ENCODE measurements around the gene ADIPOQ.
"Not testable (repeated sequence)": the region's sequence is repeated elsewhere in the genome, so short reads cannot be mapped to it uniquely, and the experiment has no call there.

ADIPOQ gene

DNA sequence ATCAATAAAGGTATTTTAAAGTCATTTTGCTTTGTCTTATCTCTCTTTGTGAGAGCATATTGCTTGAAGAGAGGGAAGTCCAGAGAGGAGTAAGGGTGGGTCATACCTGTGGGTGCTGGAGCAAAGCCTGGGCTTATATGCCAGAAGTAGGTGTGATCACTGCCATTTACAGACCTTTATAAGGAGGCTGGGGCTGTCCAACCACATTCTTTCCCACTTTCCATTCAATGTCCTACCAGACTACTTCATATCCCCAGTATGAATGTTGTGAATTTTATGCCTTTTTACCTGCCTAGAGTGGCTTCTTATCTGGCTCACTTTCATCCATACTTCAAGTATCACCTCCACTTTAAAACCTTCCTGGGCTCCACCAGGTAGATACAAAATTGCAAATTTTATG lies 48.4 kb downstream of the ADIPOQ start:
- no peak for DNase-seq (ENCODE audit: low read depth)
- TF ChIP-seq CTCF (conservative IDR thresholded peaks at IDR 0.05; ENCODE audit: low read length): no peak
- H3K4me3 ChIP-seq (ENCODE audit: low read length): no peak overlapping the region

- not testable (repeated sequence) for H3K4me3 ChIP-seq (ENCODE audit: low read length); DNase-seq (ENCODE audit: low read depth)
Measured at GRCh38 chr3:186893071-186893470, 50.6 kb downstream of the ADIPOQ start.

GRCh38 chr3:186895406-186895805 lies 52.9 kb downstream of the ADIPOQ start:
- no peak overlapping the region for H3K4me3 ChIP-seq (ENCODE audit: low read length)
- DNase-seq (ENCODE audit: low read depth): no peak
- no peak for TF ChIP-seq CTCF (conservative IDR thresholded peaks at IDR 0.05; ENCODE audit: low read length)

DNA sequence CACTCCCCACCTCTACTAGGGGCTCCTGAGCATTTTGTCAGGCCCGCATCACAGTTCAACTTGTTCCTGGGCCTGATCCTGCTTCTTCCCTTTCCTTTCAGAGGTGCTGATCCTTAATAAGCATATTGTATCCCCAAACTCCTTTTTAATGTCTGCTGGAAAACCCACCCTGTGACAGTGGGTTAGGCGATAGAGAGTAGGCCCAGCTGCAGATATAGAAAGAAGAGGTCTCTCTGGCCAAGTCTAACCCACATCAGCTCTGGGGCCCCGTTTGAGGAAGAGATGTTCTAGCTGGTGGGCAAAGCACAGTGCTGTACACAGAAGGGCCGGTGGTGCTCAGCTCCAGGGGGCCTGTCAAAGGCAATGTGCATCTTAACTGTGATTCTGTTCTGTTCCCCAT lies 53.5 kb downstream of the ADIPOQ start:
- H3K4me3 ChIP-seq (ENCODE audit: low read length): no peak overlapping the region
- TF ChIP-seq CTCF (conservative IDR thresholded peaks at IDR 0.05; ENCODE audit: low read length): no peak
- DNase-seq (ENCODE audit: low read depth): no peak

- TF ChIP-seq CTCF (conservative IDR thresholded peaks at IDR 0.05; ENCODE audit: low read length): no peak
- H3K4me3 ChIP-seq (ENCODE audit: low read length): no peak overlapping the region
- DNase-seq (ENCODE audit: low read depth): no peak
Measured at GRCh38 chr3:186896875-186897274, 54.4 kb downstream of the ADIPOQ start.

DNA sequence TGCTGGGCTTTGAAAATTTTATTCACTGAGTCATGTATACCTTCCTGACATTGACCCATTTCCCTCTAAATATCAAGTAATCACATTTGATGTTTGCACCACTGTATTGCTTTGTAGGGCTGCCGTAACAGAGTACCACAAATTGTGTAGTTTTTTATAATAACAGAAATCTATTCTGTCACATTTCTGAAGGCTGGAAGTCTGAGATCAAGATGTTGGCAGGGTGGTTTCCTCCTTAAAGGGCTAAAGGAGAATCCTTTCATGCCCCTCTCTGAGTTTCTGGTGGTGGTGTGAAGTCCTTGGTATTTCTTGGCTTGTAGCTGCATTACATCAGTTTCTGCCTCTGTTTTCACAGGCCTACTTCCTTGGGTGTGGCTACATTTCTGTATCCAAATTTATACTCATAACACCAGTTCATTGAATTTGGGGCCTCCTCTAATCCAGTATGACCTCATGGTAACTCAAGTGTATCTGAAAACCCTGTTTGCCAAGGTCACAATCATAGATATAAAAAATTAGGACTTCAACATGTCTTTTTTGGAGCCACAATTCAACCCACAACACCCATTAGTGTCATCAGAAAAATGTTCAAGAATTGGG lies 58.7 kb downstream of the ADIPOQ start:
- H3K4me3 ChIP-seq (ENCODE audit: low read length): no peak overlapping the region
- peak; percentile 17 for DNase-seq (ENCODE audit: low read depth)
- no peak for TF ChIP-seq CTCF (conservative IDR thresholded peaks at IDR 0.05; ENCODE audit: low read length)

DNA sequence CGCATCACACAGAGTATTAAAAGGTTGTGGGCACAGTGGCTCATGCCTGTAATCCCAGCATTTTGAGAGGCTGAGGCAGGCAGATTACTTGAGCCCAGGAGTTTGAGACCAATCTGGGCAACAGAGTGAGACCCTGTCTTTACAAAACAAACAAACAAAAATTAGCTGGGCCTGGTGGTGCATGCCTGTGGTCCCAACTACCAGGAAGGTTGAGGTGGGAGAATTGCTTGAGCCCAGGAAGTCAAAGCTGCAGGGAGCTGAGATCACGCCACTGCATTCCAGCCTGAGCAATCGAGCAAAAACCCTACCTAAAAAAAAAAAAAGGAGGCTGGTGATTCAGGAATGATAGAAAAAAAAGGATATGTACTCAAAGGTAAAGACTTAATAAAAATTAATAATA lies 59.6 kb downstream of the ADIPOQ start:
- H3K4me3 ChIP-seq (ENCODE audit: low read length): no peak overlapping the region
- no peak for TF ChIP-seq CTCF (conservative IDR thresholded peaks at IDR 0.05; ENCODE audit: low read length)
- no peak for DNase-seq (ENCODE audit: low read depth)

DNA sequence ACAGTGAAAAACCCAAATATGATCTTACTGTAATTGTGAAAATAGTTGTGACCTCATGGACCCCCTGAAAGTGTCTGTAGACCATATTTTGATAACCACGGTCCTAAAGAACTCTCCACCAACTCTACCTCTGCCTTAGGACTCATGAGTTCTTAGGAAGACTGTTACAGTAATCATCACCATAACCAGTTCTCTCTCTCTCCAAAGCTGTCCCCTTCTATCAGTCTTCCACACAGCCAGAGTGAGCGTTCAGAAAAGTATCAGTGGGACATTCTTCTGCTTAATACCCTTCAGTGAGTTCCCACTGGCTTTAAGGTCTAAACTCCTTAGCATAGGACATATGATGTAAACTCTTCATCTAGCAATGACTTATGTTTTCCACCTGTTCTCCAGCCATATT lies 60.2 kb downstream of the ADIPOQ start:
- DNase-seq (ENCODE audit: low read depth): no peak
- TF ChIP-seq CTCF (conservative IDR thresholded peaks at IDR 0.05; ENCODE audit: low read length): no peak
- H3K4me3 ChIP-seq (ENCODE audit: low read length): no peak overlapping the region

DNA sequence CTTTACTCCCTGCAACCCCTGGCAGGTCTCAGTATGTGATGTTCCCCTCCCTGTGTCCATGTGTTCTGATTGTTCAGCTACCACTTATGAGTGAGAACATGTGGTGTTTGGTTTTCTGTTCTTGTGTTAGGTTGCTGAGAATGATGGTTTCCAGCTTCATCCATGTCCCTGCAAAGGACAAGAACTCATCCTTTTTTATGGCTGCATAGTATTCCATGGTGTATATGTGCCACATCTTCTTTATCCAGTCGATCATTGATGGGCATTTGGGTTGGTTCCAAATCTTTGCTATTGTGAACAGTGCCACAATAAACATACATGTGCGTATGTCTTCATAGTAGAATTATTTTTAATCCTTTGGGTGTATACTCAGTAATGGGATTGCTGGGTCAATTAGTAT lies 61.2 kb downstream of the ADIPOQ start:
- not testable (repeated sequence) for DNase-seq (ENCODE audit: low read depth); H3K4me3 ChIP-seq (ENCODE audit: low read length)

DNA sequence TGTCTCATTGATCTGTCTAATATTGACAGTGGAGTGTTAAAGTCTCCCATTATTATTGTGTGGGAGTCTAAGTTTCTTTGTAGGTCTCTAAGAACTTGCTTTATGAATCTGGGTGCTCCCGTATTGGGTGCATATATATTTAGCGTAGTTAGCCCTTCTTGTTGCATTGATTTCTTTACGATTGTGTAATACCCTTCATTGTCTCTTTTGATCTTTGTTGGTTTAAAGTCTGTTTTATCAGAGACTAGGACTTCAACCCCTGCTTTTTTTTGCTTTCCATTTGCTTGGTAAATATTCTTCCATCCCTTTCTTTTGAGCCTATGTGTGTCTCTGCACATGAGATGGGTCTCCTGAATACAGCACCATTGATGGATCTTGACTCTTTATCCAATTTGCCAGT lies 64.6 kb downstream of the ADIPOQ start:
- not testable (repeated sequence) for DNase-seq (ENCODE audit: low read depth); H3K4me3 ChIP-seq (ENCODE audit: low read length)

Measured in AG10803 (cell line).